Caco-2 (cell line): ENCODE results near the gene ALDH1A2. TPM values are rescaled to one million over a fixed set of nuclear protein-coding genes. Genes with fewer than 3 reads are reported as not detected.
"Not testable (repeated sequence)": the region's sequence is repeated elsewhere in the genome, so short reads cannot be mapped to it uniquely, and the experiment has no call there.

Experiments used
- Bru-seq: library from RNA; stranded (reverse); fragments of 400-500 nt; gene quantifications from one replicate; lab custom pipeline; 2021; lab: Mats Ljungman, UMichigan
- BruChase-seq, 2 experiments: library from RNA; stranded (reverse); fragments of 400-500 nt; gene quantifications; one replicate each; lab custom pipeline; 2021; lab: Mats Ljungman, UMichigan
- BruUV-seq: library from RNA; stranded (reverse); fragments of 400-500 nt; replicated peaks from 2 replicates; lab custom pipeline; 2021; lab: Mats Ljungman, UMichigan
- CTCF ChIA-PET: fragments of 300-600 bp; sonication (Branson Sonifier 250); formaldehyde crosslinking; loops from one replicate; lab custom pipeline; 2022; ENCODE audit warnings: antibody characterized with exemption; lab: Charles Lee
- POLR2A ChIA-PET: fragments of 300-600 bp; sonication (Branson Sonifier 250); formaldehyde crosslinking; loops from one replicate; lab custom pipeline; 2022; ENCODE audit warnings: antibody characterized with exemption; lab: Charles Lee
- DNase-seq, 2 experiments: peaks; one replicate each; pipeline versions ENCODE4 v3.0.0 to v3.0.0-alpha.2; 2020 to 2022
- H3K27me3 ChIP-seq: replicated peaks from 2 replicates; pipeline ENCODE4 v1.6.0; 2011; ENCODE audit warnings: low read length; ENCODE audit not compliant: control insufficient read depth, insufficient read depth
- H3K36me3 ChIP-seq: 2 replicates; pipeline ENCODE4 v1.5.1; 2011; ENCODE audit warnings: low read length; ENCODE audit not compliant: control insufficient read depth, insufficient read depth
- H3K4me1 ChIP-seq: fragments of 250-450 bp; sonication (Bioruptor Pico); 2 replicates; pipeline ENCODE4 v1.5.1; 2020; ENCODE audit warnings: mild to moderate bottlenecking
- H3K4me3 ChIP-seq: 2 replicates; pipeline ENCODE4 v1.5.1; 2011; ENCODE audit warnings: low read depth, mild to moderate bottlenecking, control low read depth, low read length
- H3K9me3 ChIP-seq: fragments of 250-450 bp; sonication (Bioruptor Pico); 2 replicates; pipeline ENCODE4 v1.5.1; 2020; ENCODE audit warnings: mild to moderate bottlenecking, moderate library complexity
- H3K27ac Mint-ChIP-seq: one replicate; pipeline ENCODE4 v1.8.0; 2022; ENCODE audit warnings: mixed read lengths; ENCODE audit not compliant: unreplicated experiment
- H3K27me3 Mint-ChIP-seq: one replicate; pipeline ENCODE4 v1.8.0; 2022; ENCODE audit warnings: mixed read lengths; ENCODE audit not compliant: insufficient read depth, unreplicated experiment
- H3K36me3 Mint-ChIP-seq: one replicate; pipeline ENCODE4 v1.8.0; 2022; ENCODE audit warnings: mild to moderate bottlenecking, mixed read lengths; ENCODE audit not compliant: insufficient read depth, unreplicated experiment
- H3K4me1 Mint-ChIP-seq: one replicate; pipeline ENCODE4 v1.8.0; 2022; ENCODE audit warnings: low read depth, mixed read lengths; ENCODE audit not compliant: unreplicated experiment
- H3K4me3 Mint-ChIP-seq: one replicate; pipeline ENCODE4 v1.8.0; 2022; ENCODE audit warnings: mild to moderate bottlenecking, moderate library complexity, mixed read lengths; ENCODE audit not compliant: unreplicated experiment
- H3K9me3 Mint-ChIP-seq: one replicate; pipeline ENCODE4 v1.8.0; 2022; ENCODE audit warnings: mixed read lengths; ENCODE audit not compliant: unreplicated experiment
- CTCF ChIP-seq, 2 experiments: fragments of 200-600 bp in 1 of 2; IDR thresholded peaks; 1 replicate in 1 of 2; 2 replicates in 1 of 2; pipeline versions ENCODE4 v1.5.1 to v1.8.0; 2011 to 2022; ENCODE audit warnings: antibody characterized with exemption in 1 of 2, control low read depth in 1 of 2, inconsistent platforms in 1 of 2, low read depth in 1 of 2, low read length in 1 of 2, mild to moderate bottlenecking in 1 of 2, moderate library complexity in 1 of 2; ENCODE audit not compliant: insufficient read depth in 1 of 2, severe bottlenecking in 1 of 2, unreplicated experiment in 1 of 2
- intact Hi-C: fragments of 100-400 bp; cut with micrococcal nuclease; formaldehyde crosslinking; loops from one replicate; pipeline ENCODE4 v1.10.0; 2022; ENCODE audit not compliant: unreplicated experiment
- long read RNA-seq: library from polyadenylated mRNA; stranded (forward); transcript quantifications from one replicate; pipeline ENCODE4 v2.0.0, GENCODE V29; 2022
- total RNA-seq: library from RNA; stranded (reverse); gene quantifications from 2 replicates; pipeline ENCODE4 v1.2.3, GENCODE V29; 2022

ALDH1A2 gene
- total RNA-seq = 0.61 and 0.65 TPM in 2 replicates
- percentile 18 among the genes with signal in this experiment for Bru-seq, nascent RNA
- percentile 25 among the genes with signal in this experiment for BruChase-seq, experiment 1, labeled RNA remaining after a 2-hour chase
- percentile 19 among the genes with signal in this experiment for BruChase-seq, experiment 2, labeled RNA remaining after a 6-hour chase
- long read RNA-seq, partial matches to known transcripts = 0 of 1 reads
- long read RNA-seq, other reads (novel, unspliced or antisense) = 1 of 1 reads

GRCh38 chr15:58065445-58066041 is at the start of gene ALDH1A2:
Gene ALDH1A2, minus strand, starts transcription at chr15:58065711. Its CDS starts 61 bp downstream, at chr15:58065650.
- H3K27me3 ChIP-seq = no peaks in the 10 kb centered on the region
- H3K36me3 Mint-ChIP-seq = no peaks in the 10 kb centered on the region

GRCh38 chr15:58114812-58115211 is 49.3 kb upstream of the ALDH1A2 start:
- no peaks in the 10 kb centered on the region for H3K4me1 ChIP-seq
- TF ChIP-seq CTCF (IDR thresholded peaks at IDR 0.05; ENCODE audit: insufficient read depth in 1 of 2, low read depth in 1 of 2, low read length in 1 of 2, severe bottlenecking in 1 of 2, unreplicated experiment in 1 of 2) = no peak
- no peak for DNase-seq
- peaks cover 18% of the 10 kb centered on the region for H3K27me3 Mint-ChIP-seq
- H3K27ac Mint-ChIP-seq = no peak overlapping the region
- no peaks in the 10 kb centered on the region for H3K27me3 ChIP-seq
- CTCF ChIA-PET = no interaction called here
- H3K4me1 Mint-ChIP-seq = no peaks in the 10 kb centered on the region
- intact Hi-C loops = loop anchor here (1.0 kb wide), 1 partner anchor 67 kb away; no protein-coding TSS in a partner anchor
- POLR2A ChIA-PET = no interaction called here
- no peaks in the 10 kb centered on the region for H3K9me3 ChIP-seq
- BruUV-seq = no TSS peak
- no peaks in the 10 kb centered on the region for H3K36me3 ChIP-seq
- H3K4me3 ChIP-seq = no peak overlapping the region
- no peaks in the 10 kb centered on the region for H3K36me3 Mint-ChIP-seq
- no peaks in the 10 kb centered on the region for H3K9me3 Mint-ChIP-seq
- H3K4me3 Mint-ChIP-seq = no peak overlapping the region

More at GRCh38 chr15:58065445-58066041, at the start of gene ALDH1A2:
- Mint-ChIP-seq H3K9me3 (no peaks in the 10 kb centered on the region), H3K27ac (no peak within 1 kb of the TSS), H3K4me1 (no peaks in the 10 kb centered on the region), H3K4me3 (peak within 1 kb of the TSS; percentile 41), H3K27me3 (peaks cover 29% of the 10 kb centered on the region)
- intact Hi-C loops = loop anchor here (1.0 to 10.0 kb wide), 5 partner anchors 23 to 401 kb away; no protein-coding TSS in a partner anchor
- ChIA-PET CTCF (interaction anchor here (1.4 to 1.7 kb wide), 3 partner anchors 12 to 314 kb away, joined by 6 to 10 read pairs (median 9); no protein-coding TSS in a partner anchor), POLR2A (no interaction called here)
- H3K4me1 ChIP-seq = no peaks in the 10 kb centered on the region
- no TSS peak for BruUV-seq
- H3K36me3 ChIP-seq = no peaks in the 10 kb centered on the region
- H3K4me3 ChIP-seq = peak within 1 kb of the TSS; percentile 36
- DNase-seq = no peak
- no peaks in the 10 kb centered on the region for H3K9me3 ChIP-seq
- no peak for TF ChIP-seq CTCF (IDR thresholded peaks at IDR 0.05; ENCODE audit: insufficient read depth in 1 of 2, low read depth in 1 of 2, low read length in 1 of 2, severe bottlenecking in 1 of 2, unreplicated experiment in 1 of 2)

DNA sequence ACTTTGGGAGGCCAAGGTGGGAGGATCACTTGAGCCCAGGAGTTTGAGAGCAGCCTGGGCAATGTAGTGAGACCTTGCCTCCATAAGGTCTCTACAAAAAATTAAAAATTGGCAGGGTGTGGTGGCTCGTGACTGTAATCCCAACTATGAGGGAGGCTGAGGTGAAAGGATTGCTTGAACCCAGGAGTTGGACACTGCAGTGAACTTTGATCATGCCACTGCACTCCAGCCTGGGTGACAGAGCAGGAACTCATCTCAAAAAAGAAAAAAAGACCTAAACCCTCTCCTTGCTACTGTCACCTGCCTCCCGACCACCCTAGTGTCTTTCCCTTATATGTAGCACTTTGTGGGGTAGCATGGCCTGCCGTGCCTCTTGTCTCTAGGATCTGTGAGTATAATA is 48.9 kb upstream of the ALDH1A2 start:
- Mint-ChIP-seq H3K4me1 (no peaks in the 10 kb centered on the region), H3K4me3 (no peak overlapping the region), H3K9me3 (no peaks in the 10 kb centered on the region), H3K27me3 (peaks cover 18% of the 10 kb centered on the region), H3K27ac (no peak overlapping the region), H3K36me3 (no peaks in the 10 kb centered on the region)
- CTCF ChIA-PET = no interaction called here
- Histone ChIP-seq H3K9me3 (no peaks in the 10 kb centered on the region), H3K27me3 (no peaks in the 10 kb centered on the region), H3K4me3 (no peak overlapping the region), H3K36me3 (no peaks in the 10 kb centered on the region), H3K4me1 (no peaks in the 10 kb centered on the region)
- intact Hi-C loops = no loop called here
- DNase-seq = no peak
- no peak for TF ChIP-seq CTCF (IDR thresholded peaks at IDR 0.05; ENCODE audit: insufficient read depth in 1 of 2, low read depth in 1 of 2, low read length in 1 of 2, severe bottlenecking in 1 of 2, unreplicated experiment in 1 of 2)
- BruUV-seq = no TSS peak
- POLR2A ChIA-PET = no interaction called here

DNA sequence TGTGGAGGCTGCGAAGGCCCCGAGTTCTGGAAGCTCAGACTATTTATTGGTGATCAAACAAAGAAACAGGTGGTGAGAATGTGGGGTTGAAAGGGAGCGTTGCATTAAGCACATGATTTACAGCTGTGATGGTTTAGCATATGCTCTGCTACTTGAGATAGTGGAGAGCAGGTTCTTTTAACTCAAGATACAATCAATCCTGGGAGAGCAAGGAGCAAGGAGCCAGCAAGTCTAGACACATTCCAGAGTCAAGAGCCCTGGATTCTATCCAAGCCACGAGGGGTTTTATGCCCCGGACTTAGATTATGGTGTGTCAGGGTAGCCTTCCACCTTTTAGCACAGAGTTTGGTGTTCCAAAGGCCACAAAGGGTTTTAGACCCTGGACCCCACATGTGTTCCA is 47.8 kb upstream of the ALDH1A2 start:
- intact Hi-C loops, CTCF ChIA-PET, H3K4me1 ChIP-seq, H3K27ac Mint-ChIP-seq, H3K9me3 ChIP-seq, H3K4me3 Mint-ChIP-seq, H3K27me3 ChIP-seq, BruUV-seq, H3K36me3 ChIP-seq, H3K4me1 Mint-ChIP-seq, H3K4me3 ChIP-seq, POLR2A ChIA-PET, DNase-seq, H3K9me3 Mint-ChIP-seq, H3K36me3 Mint-ChIP-seq: not testable (repeated sequence)
- H3K27me3 Mint-ChIP-seq = peaks cover 18% of the 10 kb centered on the region
